H1 (cell line): ENCODE data around the gene CFAP100.

ENCODE experiments used
- BACH1 ChIP-seq: IDR thresholded peaks from 2 replicates; pipeline ENCODE4 v1.6.1; 2012; ENCODE audit warnings: low read length, improper control_type of control experiment
- CTCF ChIP-seq, 3 experiments: IDR thresholded peaks; 1 replicate in 2 of 3; 2 replicates in 1 of 3; pipeline versions ENCODE4 v1.5.1 to v1.6.1; 2011; ENCODE audit warnings: low read length in 3 of 3, mild to moderate bottlenecking in 3 of 3, inconsistent platforms in 2 of 3, low read depth in 1 of 3, moderate library complexity in 1 of 3; ENCODE audit not compliant: insufficient read depth in 1 of 3; ENCODE audit errors: control extremely low read depth in 1 of 3
- EZH2 ChIP-seq: fragments of 200-600 bp; sonication (generic); IDR thresholded peaks from 2 replicates; pipeline ENCODE4 v1.7.1; 2012; ENCODE audit warnings: low read depth, mild to moderate bottlenecking, moderate library complexity, low read length, inconsistent platforms; ENCODE audit not compliant: severe bottlenecking
- GTF2F1 ChIP-seq: IDR thresholded peaks from 2 replicates; pipeline ENCODE4 v1.6.1; 2012; ENCODE audit warnings: low read depth, low read length, improper control_type of control experiment, borderline replicate concordance
- MAFK ChIP-seq: IDR thresholded peaks from 2 replicates; pipeline ENCODE4 v1.6.1; 2012; ENCODE audit warnings: low read depth, mild to moderate bottlenecking, improper control_type of control experiment, low read length
- POLR2A ChIP-seq, 2 experiments: IDR thresholded peaks; 1 replicate in 1 of 2; 2 replicates in 1 of 2; pipeline ENCODE4 v1.6.1; 2011; ENCODE audit warnings: low read depth in 2 of 2, low read length in 2 of 2, mild to moderate bottlenecking in 2 of 2; ENCODE audit errors: control extremely low read depth in 1 of 2
- RFX5 ChIP-seq: IDR thresholded peaks from 2 replicates; pipeline ENCODE4 v1.6.1; 2011; ENCODE audit warnings: low read depth, low read length, improper control_type of control experiment, borderline replicate concordance
- SIN3A ChIP-seq, 2 experiments: IDR thresholded peaks in 1 of 2; conservative IDR thresholded peaks in 1 of 2; 2 replicates each; pipeline ENCODE4 v1.6.1; 2011 to 2012; ENCODE audit warnings: low read length in 2 of 2, improper control_type of control experiment in 1 of 2, low read depth in 1 of 2, mild to moderate bottlenecking in 1 of 2
- TCF12 ChIP-seq: IDR thresholded peaks from 2 replicates; pipeline ENCODE4 v1.6.1; 2011; ENCODE audit warnings: low read depth, mild to moderate bottlenecking, low read length
- TF ChIP-seq, protein P1 (sequence below): IDR thresholded peaks from 2 replicates; pipeline ENCODE4 v1.6.1; 2011; ENCODE audit warnings: low read depth, mild to moderate bottlenecking, low read length; ENCODE audit not compliant: insufficient read depth

DNA sequence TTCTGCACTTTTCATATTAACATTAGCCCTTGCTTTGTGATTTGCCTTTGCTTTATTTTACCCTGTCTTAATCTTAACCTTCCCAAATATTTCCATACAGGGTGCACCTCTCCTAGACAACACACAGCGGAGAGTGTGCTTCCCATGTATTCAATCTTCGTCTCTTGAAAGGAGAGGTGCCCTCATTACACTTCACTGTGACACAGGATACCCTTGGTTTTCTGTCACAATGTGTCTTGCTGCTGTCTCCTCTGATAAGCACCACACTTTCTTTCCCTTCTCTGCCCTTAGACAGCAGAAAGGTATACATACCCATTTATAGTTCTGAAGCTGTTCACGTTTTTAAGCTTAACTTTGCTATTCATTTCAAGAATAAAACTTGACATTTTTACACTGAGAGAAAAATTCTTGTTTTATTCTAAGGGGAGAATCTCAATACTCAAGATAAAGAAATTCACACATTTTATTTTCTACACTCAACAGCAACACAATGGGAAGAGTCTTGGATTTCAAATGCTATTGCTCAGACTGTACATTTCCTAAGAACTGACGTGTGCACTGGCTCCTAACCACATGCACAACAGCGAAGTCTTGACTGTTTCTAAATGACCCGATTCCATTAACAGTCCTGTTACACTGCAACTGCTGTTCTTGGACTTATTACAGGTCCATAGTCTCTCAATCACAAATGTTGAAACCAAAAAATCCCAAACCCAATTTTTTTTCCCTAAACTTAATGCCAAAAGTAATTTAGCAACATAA lies 59.9 kb downstream of the CFAP100 start:
- TF ChIP-seq, protein P1, sequence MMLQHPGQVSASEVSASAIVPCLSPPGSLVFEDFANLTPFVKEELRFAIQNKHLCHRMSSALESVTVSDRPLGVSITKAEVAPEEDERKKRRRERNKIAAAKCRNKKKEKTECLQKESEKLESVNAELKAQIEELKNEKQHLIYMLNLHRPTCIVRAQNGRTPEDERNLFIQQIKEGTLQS, result no peak
- TF ChIP-seq GTF2F1, result no peak
- no peak for TF ChIP-seq CTCF (IDR thresholded peaks at IDR 0.05; ENCODE audit: control extremely low read depth in 1 of 3, insufficient read depth in 1 of 3, low read depth in 1 of 3, low read length in 3 of 3)
- TF ChIP-seq RFX5, result no peak
- TF ChIP-seq MAFK, result no peak
- no peak for TF ChIP-seq POLR2A (IDR thresholded peaks at IDR 0.05; ENCODE audit: control extremely low read depth in 1 of 2, low read depth in 2 of 2, low read length in 2 of 2)
- no peak for TF ChIP-seq TCF12
- TF ChIP-seq BACH1, result no peak
- no peak for TF ChIP-seq EZH2
- TF ChIP-seq SIN3A (conservative IDR thresholded peaks at IDR 0.05 in 1 of 2, IDR thresholded peaks at IDR 0.05 in 1 of 2; ENCODE audit: low read depth in 1 of 2, low read length in 2 of 2), result no peak
